ENCODE data around the gene MYO16.

DNA sequence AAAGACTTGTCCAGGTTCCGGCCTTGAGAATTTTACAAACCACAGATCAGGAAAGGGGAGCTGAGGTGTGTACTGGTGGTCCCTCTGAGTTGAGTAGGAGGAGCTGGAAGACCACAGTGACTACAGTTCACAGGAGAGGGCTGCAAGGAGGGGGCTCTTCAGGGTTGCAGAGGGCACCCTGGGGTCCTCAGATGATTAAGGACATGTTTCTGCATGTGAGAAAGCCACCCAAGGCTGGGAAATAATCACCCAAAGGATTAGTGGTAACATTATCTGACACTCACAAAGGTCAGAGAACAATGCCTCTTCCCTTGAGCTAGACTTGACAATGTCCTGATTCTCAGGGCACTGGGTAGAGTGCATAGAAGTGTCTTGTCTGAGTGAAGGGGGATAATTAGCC, 616.6 kb downstream of the MYO16 start:
- TF ChIP-seq, protein P1, sequence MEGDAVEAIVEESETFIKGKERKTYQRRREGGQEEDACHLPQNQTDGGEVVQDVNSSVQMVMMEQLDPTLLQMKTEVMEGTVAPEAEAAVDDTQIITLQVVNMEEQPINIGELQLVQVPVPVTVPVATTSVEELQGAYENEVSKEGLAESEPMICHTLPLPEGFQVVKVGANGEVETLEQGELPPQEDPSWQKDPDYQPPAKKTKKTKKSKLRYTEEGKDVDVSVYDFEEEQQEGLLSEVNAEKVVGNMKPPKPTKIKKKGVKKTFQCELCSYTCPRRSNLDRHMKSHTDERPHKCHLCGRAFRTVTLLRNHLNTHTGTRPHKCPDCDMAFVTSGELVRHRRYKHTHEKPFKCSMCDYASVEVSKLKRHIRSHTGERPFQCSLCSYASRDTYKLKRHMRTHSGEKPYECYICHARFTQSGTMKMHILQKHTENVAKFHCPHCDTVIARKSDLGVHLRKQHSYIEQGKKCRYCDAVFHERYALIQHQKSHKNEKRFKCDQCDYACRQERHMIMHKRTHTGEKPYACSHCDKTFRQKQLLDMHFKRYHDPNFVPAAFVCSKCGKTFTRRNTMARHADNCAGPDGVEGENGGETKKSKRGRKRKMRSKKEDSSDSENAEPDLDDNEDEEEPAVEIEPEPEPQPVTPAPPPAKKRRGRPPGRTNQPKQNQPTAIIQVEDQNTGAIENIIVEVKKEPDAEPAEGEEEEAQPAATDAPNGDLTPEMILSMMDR (conservative IDR thresholded peaks at IDR 0.05): no peak
- TF ChIP-seq ZFX (IDR thresholded peaks at IDR 0.05): no peak

Data from C4-2B (cell line).